HK-2 (cell line): ENCODE results near the gene CDK8.
"Not testable (repeated sequence)": the region's sequence is repeated elsewhere in the genome, so short reads cannot be mapped to it uniquely, and the experiment has no call there.

ENCODE experiments used
- DNase-seq: peaks from one replicate; pipeline ENCODE4 v3.0.0-alpha.2; 2018; ENCODE audit not compliant: unreplicated experiment

CDK8 gene

DNA sequence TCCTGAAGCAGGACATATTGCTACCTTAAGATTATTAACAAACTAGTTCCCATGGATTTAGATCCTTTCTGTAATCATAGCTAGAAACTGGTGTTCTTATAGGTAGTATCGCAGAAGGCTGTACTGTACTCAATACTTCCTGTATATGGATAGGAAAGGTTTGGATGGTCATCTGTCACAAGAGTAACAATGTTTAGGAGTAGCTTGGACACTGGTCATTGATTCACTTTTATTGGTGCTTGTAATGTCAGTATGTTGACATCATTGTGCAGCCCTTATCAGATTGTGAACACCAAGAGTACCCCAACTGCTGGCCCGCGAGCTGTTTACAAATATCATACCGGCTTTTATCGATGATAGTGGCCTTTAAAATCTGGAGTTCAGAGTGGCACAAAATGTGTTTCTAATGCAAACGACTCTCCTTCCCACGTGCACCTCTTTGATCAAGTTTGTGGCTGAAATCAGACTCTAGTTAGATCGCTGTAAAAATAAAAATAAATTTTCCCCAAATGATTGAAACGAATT, 605 bp upstream of the CDK8 start:
- no peak for DNase-seq

DNA sequence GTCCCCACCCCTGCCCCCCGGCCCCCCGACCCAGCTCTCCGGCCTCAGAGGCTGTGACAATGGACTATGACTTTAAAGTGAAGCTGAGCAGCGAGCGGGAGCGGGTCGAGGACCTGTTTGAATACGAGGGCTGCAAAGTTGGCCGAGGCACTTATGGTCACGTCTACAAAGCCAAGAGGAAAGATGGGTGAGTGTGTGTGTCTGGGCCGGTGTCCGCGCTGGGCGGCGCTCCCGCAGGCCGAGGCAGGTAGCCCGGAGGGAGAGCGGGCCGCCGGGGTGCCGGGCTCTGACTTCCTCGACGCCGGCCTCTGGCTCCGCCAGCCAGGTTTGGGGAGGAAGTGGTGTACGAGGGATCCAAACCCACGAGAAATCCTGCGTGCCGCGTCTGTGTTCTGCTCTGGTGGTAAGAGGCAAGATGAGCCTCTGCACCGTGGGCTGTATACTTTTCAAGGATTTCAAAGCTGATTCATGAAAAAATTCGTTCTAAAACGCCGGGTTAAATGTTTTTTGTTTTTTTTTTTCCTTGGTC, 718 bp downstream of the CDK8 start:
- DNase-seq = peak; percentile 51

DNA sequence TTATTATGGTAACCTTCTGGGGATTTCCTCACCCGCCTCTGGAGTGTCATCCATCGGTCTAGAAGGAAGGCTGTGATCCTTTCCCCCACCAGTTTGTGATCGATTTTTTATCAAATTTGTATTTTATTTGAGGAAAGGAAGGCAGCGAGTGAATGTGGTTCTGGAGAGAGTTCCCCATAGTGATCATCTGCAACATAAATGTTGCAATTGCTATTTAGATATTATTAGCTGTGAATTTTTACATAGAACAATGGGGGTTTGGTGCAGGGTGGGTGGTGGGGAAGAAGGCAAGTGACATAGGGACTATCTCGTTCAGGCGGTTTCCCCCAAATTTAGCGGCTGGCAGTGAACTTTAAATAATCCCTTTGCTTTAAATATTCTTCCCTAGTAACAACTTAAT, 1.2 kb downstream of the CDK8 start:
- no peak for DNase-seq

DNA sequence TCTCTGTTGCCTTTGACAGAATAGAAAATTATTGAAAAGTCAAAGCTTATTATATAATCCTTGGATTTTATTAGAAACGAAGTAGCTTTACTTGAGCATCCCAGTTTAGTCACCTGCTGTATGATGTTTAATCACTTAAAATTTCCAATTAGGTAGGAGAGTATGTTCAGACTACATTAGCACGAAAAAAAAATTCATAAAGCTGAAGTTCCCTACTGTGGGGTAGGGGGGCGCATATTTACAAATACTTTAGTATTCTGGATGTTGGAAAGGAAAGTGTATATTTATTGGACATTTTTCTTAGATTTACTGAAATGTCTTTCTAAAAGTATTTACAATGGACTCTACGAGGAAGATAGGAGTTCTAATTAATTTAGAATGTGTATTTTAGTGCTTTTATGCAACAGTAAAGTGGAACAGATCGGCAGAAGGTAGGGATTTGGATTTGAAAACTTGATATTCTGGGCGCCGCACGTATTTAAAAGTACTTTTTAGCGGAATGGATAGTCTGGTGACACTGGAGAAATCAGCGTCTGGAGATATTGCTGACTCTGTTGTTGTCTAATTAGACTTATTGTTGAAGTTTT, 1.9 kb downstream of the CDK8 start:
- DNase-seq = no peak

DNA sequence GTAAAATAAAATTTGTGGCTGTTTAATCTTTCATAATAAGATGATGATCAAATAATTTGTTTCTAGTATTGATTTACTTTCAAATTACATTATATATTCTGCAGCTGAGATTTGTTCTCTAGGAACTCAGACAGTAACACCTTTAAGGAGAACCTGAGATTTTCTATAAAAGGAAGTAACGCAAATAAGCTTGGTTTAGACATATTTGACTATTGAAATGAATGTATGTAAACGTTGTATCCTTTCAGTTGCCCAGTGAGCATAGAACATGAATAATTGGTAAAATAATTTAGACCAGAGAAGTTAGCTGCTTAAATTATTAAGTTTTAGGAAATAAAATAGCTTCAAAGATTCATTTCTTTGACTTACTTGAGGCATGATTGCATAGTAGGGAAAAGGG, 3.1 kb downstream of the CDK8 start:
- no peak for DNase-seq

DNA sequence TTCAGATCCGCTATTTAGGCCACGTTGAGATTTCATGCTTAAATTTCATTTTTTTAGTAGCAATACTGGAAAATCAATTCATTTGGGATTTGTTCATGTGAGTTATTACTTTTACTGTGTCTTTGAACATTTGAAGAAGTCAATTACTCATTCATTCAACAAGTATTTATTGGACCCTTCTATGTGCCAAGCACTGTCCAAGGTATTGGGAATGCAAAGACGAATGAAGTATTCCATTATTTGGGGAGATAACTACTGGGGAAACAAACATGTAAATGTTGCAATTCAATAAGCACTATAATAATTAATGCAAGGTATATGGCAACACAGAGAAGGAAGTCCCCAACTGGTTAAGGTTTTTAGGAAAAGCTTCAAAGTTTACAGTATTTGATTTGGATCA, 5.7 kb downstream of the CDK8 start:
- DNase-seq = no peak

DNA sequence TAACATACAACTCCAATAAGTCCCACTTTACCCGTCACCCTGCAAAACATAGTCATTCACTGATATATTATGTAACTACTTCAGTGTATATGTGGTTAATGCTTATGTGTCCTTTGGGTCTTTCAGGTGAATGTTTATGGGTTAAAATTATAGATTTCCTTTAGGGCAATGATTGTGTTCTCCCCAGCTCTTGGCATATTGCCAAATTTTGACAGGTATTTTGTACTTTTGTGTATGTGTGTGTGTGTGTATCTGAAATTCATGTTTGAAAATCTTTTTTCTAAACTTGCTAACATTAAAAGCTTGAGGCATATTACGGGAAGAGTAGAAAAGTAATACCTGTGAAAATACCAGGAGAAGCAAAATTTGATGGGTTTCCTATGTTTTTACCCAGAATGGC, 8.2 kb downstream of the CDK8 start:
- no peak for DNase-seq

DNA sequence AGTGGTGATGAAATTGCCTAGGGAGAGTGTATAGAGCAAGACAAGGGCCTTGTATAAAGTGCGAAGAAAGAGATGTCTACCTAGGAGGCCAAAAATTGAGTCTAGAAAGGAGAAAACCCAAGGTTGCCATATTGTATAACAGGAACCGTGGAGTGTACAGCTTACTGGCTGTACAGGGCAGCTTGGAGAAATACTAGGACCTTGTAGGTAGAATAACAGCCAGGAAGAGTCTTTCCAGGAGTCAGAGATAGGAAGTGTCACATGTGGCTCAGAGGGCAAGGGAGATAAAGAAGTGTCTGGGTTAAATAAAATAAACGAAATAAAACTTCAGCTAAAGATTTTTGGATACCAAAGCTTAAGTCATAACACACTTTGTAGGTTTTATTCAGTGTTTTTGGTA, 12.4 kb downstream of the CDK8 start:
- no peak for DNase-seq

DNA sequence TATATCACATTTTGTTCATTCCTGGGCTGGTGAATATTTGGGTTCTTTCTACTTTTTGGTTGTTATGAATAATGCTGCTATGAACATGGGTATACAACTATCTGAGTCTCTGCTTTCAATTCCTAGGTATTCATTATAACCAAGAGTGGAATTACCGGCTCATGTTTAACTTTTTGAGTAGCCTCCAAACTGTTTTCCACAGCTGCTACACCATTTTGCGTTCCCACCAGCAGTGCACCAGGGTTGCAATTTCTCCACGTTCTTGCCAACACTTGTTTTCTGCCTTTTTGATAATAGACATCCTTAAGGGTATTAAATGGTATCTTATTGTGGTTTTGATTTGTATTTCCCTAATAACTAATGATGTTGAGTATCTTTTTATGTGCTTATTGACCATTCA, 16.8 kb downstream of the CDK8 start:
- no peak for DNase-seq

DNA sequence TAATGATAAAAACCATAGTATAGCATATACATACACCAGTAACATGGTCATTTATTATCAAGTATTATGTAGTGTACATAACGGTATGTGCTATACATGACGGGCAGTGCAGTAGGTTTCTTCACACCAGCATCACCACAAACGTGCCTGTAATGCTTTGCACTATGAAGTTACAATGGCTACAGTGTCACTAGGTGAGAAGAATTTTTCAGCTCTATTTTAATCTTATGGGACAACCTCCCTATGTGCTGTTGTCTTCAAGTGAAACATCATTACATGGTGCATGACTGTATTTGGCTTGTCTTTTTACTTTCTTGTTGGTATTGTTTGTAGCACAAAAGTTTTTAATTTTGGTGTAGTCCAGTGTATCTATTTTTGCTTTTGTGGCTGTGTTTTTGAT, 18.7 kb downstream of the CDK8 start:
- no peak for DNase-seq

DNA sequence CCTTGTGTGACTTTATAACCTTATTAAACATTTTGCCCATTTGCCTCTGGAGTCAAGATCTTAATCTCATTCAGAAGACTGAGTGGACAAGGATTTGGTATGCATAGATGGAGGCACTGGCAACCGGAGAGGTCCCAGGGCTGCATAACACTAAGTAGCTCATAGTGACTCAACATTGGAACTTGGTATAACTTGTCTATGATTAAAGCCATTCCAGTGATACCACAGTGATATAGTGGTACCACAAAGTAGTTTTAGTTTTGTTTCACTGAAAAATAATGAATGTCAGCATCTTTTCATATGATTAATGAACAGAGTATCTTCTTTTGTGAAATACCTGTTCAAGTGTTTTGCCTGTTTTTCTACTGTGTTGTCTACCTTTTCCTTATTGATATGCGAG, 26.4 kb downstream of the CDK8 start:
- DNase-seq = no peak

DNA sequence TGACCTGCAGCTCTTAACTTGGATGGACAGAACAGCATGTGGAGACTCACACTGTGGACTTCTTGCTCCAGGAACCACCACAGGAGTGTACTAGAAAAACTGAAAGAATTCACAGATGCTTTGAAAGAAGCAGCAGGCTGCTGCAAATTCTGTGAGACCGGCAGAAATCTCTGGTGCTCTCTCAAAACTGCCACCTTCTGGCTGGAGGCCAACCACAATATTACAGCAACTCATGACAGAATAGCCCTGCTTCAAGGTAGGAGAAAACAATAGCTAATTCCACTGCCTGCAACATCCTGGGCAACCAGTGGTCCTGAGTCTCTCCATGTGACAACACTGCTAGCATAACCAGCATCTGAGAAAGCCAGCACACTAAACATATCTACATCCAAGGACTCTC, 26.9 kb downstream of the CDK8 start:
- no peak for DNase-seq

DNA sequence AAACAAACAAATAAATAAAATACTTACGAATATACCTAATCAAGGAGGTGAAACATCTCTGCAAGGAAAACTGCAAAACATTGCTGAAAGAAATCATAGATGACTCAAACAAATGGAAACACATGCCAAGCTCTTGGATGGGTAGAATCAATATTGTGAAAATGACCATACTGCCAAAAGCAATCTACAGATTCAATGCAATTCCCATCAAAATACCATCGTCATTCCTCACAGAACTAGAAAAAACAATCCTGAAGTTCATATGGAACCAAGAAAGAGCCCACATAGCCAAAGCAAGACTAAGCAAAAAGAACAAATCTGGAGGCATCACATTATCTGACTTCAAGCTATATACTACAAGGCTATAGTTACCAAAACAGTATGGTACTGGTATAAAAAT, 32.0 kb downstream of the CDK8 start:
- not testable (repeated sequence) for DNase-seq

DNA sequence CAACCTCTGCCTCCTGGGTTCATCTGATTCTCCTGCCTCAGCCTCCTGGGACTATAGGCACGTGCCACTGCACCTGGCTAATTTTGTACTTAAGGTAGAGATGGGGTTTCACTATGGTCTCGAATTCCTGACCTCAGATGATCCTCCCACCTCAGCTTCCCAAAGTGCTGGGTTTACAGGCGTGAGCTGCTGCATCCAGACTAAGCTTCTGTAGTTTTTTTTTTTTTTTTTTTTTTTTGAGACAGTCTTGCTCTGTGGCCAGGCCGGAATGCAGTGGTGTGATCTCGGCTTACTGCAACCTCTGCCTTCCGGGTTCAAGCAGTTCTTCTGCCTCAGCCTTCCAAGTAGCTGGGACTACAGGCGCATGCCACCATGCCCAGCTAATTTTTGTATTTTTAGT, 34.9 kb downstream of the CDK8 start:
- not testable (repeated sequence) for DNase-seq

DNA sequence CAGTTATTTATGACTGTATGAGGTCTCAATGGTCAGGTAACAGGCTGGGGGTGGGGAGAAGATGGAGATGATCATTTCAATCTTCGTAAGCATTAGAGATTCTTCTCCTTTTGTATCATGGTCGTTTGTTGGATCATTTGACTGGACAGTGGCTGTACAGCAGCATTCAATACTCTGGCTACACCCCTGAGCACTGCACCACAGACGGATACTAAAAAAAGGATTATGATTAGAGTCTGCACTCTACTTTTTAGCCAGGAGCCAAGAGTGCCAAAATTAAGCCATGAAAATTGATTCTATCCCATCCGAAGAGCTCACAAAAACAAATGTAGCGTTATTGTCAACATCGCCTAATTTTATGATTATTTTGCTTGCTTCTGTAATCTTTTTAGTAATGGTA, 41.9 kb downstream of the CDK8 start:
- DNase-seq = no peak

DNA sequence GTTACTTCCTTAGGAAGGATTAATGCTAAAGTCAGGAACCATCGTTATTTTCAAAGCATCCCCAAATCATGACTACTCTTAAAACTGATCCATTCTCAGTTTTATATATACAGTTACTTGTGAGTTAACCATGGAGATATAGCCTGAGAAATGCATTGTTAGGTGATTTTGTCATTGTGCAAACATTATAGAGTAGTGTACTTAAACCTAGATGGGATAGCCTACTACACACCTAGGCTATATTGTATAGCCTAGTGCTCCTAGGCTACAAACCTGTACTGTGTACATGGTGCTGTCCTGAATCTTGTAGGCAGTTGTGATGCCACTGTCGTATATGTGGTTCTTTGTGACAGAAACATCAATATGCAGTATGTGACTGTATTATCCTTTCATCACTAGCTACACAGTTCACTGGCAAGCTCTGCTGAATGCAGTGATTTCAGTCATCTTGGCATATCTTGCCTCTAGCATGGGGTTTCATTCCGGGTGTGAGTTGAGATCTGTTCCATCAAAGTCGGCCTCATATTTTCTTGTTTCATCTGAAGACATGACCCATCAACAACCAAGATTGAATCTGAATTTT, 45.3 kb downstream of the CDK8 start:
- DNase-seq = no peak

DNA sequence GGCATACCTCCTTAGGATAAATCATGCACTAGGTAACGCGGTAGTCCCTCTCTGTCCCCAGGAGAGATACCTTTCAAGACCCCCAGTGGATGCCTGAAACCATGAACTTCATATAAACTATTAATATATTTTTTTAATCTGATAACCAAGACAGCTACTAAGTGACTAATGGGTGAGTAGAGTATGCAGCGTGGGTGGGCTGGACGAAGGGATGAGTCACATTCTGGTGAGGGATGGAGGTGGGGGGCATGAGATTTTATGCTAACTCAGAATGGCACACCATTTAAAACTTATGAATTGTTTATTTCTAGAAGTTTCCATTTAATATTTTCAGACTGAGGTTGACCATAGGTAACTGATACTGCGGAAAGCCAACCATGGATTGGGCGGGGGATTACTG, 46.2 kb downstream of the CDK8 start:
- DNase-seq = no peak

DNA sequence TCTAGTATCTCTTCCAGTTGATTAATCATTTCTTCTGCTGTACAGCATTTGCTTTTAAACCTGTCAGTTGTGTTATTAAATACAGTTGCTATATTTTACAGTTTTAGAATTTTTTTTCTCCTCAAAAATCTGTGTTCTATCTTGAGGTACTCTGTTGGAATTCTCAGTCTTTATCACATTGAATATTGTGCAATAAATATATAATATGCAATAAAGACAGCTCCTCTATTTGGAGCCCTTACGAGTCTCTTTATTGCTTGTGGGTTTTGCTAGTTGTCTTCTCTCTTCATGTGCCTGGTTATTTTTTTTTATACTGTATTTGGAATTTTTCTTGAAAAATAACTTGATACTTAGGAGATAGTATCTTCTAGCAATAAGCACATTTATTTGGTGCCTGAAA, 51.7 kb downstream of the CDK8 start:
- DNase-seq = no peak

DNA sequence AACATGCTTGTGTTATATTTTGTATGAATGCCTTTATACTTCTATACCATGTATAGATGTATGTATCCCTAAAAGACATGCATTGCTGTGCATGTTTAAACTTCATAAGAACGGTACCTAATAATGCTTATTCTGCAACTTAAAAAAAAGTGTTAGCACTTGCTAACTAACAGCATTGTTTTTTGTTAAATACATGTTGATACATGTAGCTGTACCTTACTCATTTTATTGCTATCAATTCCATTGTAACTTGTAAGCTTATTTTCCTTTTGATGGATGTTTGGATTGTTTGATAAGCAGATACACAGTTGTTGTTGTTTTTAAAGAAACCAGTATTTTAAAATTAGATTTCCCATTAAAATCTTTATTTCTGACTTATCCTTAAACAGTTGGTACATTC, 53.8 kb downstream of the CDK8 start:
- DNase-seq = no peak

DNA sequence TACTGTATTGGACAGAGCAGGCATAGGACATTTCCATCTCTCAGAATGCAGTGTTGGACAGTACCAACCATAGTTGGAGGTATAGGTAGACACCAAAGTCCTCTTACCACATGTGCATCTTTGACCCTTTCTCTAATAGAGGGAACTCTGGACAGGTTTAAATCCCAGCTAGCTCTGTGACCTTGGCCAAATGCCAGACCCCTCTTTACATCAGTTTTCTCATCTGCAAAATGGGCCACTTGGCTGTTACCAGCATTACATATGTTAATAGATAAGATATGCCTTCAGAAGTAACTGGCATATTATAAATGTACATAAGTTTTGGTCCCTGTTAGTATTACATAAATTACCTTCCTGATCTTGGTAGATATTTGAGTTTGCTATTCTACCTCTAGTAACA, 54.3 kb downstream of the CDK8 start:
- DNase-seq = no peak

DNA sequence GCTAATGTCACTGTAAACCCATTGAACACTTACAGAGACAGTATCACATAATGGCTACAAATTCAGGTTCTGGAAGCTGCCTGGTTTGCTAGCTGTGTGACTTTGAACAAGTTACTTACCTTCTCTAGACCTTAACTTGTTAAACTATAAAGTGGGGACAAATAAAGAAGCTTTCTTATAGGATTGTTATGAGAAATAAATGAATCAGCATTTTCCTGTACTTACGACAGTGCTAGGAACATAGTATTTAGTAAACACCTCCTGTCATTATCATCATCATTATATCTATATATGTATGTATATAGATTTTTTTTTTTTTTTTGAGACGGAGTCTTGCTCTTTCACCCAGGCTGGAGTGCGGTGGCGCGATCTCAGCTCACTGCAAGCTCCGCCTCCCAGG, 54.9 kb downstream of the CDK8 start:
- DNase-seq = no peak

DNA sequence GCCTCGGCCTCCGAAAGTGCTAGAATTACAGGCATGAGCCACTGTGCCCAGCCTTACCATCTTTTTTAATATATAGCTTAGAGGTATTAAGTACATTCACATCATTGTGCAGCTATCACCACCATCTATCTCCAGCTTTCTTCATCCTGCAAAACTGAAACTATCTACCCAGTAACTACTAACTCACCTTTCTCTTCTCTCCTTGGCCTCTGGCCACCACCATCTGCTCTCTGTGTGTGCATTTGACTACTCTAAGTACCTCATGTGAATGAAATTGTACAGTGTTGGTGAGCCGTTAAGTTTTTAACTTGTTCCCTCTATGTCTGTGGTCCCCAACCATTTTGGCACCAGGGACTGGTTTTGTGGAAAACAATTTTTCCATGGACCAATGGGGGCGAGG, 56.1 kb downstream of the CDK8 start:
- DNase-seq = no peak

DNA sequence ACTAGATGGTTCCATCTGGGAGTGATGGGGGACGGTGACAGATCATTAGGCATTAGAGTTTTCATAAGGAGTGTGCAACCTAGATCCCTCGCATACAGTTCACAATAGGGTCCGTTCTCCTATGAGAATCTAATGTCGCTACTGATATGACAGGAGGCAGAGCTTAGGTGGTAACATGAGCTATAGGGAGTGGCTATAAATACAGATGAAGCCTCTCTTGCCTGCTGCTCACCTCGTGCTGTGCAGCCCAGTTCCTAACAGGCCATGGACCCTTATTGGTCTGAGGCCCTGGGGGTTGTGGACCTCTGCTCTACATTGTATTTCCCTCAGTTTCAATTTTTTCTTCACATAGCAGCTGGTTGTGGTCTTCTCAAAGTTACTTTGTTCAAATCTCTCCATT, 56.5 kb downstream of the CDK8 start:
- no peak for DNase-seq

DNA sequence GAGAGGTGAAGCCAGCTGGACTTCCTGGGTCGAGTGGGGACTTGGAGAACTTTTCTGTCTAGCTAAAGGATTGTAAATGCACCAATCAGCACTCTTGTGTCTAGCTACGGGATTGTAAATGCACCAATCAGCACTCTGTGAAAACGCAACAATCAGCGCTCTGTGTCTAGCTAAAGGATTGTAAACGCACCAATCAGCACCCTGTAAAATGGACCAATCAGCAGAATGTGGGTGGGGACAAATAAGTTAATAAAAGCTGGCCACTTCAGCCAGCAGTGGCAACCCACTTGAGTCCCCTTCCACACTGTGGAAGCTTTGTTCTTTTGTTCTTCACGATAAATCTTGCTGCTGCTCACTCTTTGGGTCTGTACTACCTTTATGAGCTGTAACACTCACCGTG, 58.1 kb downstream of the CDK8 start:
- not testable (repeated sequence) for DNase-seq
